ENCODE data around the gene MCRS1. TPM values are rescaled to one million over a fixed set of nuclear protein-coding genes. Genes with fewer than 3 reads are reported as not detected.
"Not testable (repeated sequence)": the region's sequence is repeated elsewhere in the genome, so short reads cannot be mapped to it uniquely, and the experiment has no call there.

The MCRS1 gene
- total RNA-seq, 1 experiment from 2014 or later, result 62.6 TPM

DNA sequence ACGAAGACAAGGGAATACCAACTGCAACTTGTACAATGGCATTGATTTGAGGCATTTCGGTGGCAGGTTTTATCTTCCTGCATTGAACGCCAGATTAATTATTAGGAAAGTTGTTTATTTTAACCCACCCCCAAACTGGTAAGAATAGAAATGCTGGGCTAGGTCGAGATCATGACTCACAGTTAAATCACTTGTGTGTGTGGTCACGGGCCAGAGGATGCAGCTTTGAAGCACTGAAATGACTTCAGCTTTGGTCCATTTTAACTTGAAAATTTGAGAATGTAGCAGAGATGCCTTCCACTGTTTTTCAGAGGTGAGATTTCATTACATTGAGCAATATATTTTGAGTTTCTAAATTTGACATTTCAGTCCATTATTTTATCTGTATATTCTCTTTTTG, 52.7 kb downstream of the MCRS1 start:
- peak; percentile 81 for DNase-seq (ENCODE audit: low read depth)

DNA sequence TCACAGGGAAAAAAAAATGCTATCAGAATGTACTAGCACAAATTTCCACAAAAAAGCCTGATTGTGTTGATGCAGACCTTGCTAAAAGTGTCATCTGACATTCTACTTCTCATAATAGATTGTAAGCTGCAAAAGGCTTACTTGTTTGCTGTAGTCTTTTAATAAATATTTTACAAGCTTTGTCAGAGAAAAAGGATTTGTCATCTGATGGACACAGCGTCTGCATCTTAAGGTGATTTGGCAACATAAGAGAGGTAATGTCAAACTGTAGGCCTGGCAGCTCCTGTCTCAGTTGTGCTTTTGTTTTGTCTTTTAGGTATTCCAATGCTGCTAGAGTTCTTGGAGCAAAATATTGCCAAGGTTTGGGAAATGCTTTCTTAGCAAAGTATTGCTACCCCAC, 55.4 kb downstream of the MCRS1 start:
- DNase-seq (ENCODE audit: low read depth), result no peak

DNA sequence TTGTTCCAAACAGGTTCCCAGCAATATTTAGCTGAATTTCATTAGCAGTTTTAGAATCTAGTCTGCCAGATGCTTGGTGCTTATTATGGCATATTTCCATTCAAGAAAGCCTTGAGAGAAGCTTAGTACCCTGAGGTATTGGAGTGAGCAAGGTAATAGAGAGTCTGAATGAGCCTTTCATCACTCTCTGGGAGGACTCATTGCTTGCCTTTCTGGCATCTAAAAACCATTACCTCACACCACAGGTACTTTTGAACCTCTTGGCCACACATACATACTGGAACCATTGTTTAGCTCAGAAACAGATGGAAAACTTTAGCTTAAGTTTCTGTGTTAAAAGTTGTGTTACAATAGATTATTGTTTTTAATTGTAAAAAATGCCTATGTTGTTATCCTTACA, 56.5 kb downstream of the MCRS1 start:
- no peak for DNase-seq (ENCODE audit: low read depth)

DNA sequence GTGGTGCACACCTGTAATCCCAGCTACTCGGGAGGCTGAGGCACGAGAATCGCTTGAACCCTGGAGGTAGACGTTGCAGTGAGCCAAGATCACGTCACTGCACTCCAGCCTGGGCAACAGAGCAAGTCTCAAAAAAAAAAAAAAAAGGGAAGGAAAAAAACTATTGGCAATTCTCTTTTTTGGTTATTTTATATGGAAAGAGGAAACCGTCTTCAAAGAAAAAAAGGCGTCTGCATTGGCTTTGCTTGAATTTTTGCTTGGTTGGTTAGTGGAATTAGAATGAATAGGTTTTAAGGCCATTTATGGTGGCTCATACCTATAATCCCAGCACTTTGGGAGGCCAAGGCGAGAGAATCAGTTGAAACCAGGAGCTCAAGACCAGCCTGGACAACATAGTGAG, 58.3 kb downstream of the MCRS1 start:
- not testable (repeated sequence) for DNase-seq (ENCODE audit: low read depth)

Other genes with a start within 250 kb of the MCRS1 start
- gene TROAP, start 244.9 kb downstream of the MCRS1 start, total RNA-seq (2014; rRNA removed; shearing (Covaris generic)), result 31.3 and 47.4 TPM in 2 replicates
- gene C1QL4, start 231.0 kb downstream of the MCRS1 start, total RNA-seq (2014; rRNA removed; shearing (Covaris generic)), result 0.39 TPM in 1 of 2 replicates, not detected in the other
- gene DNAJC22, start 221.3 kb downstream of the MCRS1 start, total RNA-seq (2014; rRNA removed; shearing (Covaris generic)), result 8.2 and 12.3 TPM in 2 replicates
- 12.3 and 29.9 TPM in 2 replicates for gene SPATS2, start 200.7 kb downstream of the MCRS1 start, total RNA-seq (2014; rRNA removed; shearing (Covaris generic))
- 0.05 TPM in 1 of 2 replicates, not detected in the other for gene KCNH3, start 29.1 kb downstream of the MCRS1 start, total RNA-seq (2014; rRNA removed; shearing (Covaris generic))
- 0.07 TPM in 1 of 2 replicates, not detected in the other for gene FAM186B, start 37.5 kb upstream of the MCRS1 start, total RNA-seq (2014; rRNA removed; shearing (Covaris generic))
- 7.8 and 9.8 TPM in 2 replicates for gene PRPF40B, start 55.4 kb upstream of the MCRS1 start, total RNA-seq (2014; rRNA removed; shearing (Covaris generic))
- 18.3 and 30.4 TPM in 2 replicates for gene FMNL3, start 139.3 kb upstream of the MCRS1 start, total RNA-seq (2014; rRNA removed; shearing (Covaris generic))
- 585 and 680 TPM in 2 replicates for gene TMBIM6, start 173.4 kb upstream of the MCRS1 start, total RNA-seq (2014; rRNA removed; shearing (Covaris generic))